Measurements from ENCODE around the gene TMEM50B. TPM values are rescaled to one million over a fixed set of nuclear protein-coding genes. Genes with fewer than 3 reads are reported as not detected.

The TMEM50B gene
- total RNA-seq, 1 experiment from 2014 or later, result 21.5 TPM

DNA sequence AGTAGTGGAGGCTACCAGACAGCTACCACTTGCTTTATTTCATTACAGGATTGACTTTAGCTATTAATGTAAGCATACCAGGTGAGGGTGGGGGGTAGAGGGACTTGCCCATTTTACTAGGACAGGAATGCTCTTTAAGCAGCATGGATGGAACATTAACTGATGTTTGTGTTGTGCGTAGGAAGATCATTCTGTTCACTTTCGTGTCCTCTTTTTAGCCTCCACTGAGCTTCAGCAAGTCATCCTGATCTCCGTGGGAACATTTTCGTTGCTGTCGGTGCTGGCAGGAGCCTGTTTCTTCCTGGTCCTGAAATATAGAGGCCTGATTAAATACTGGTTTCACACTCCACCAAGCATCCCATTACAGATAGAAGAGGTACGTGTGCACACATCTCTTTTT lies 47.3 kb downstream of the TMEM50B start:
- Histone ChIP-seq H3K9ac (ENCODE audit: low read length) (no peak overlapping the region), H3K9me3 (ENCODE audit: low read length) (no peaks in the 10 kb centered on the region), H3K36me3 (ENCODE audit: low read depth, low read length) (peaks cover 41% of the 10 kb centered on the region), H3K27ac (ENCODE audit: low read length) (no peak overlapping the region), H3K27me3 (ENCODE audit: low read length) (no peaks in the 10 kb centered on the region), H4K20me1 (ENCODE audit: low read length) (no peaks in the 10 kb centered on the region), H3K4me2 (ENCODE audit: low read length) (no peak overlapping the region), H3K4me3 (ENCODE audit: low read length) (no peak overlapping the region), H2AFZ (ENCODE audit: low read length) (no peak overlapping the region), H3F3A (ENCODE audit: low read length, unreplicated experiment) (peaks cover 17% of the 10 kb centered on the region), H3K9me2 (replicated peaks; ENCODE audit: low read length) (no peaks in the 10 kb centered on the region), H3K79me2 (ENCODE audit: low read length) (no peaks in the 10 kb centered on the region), H3K4me1 (ENCODE audit: insufficient read depth, low read length) (peaks cover 43% of the 10 kb centered on the region)
- ChIA-PET POLR2A (ENCODE audit: unreplicated experiment) (no interaction called here), CTCF (no interaction called here)
- TF ChIP-seq, protein P1, sequence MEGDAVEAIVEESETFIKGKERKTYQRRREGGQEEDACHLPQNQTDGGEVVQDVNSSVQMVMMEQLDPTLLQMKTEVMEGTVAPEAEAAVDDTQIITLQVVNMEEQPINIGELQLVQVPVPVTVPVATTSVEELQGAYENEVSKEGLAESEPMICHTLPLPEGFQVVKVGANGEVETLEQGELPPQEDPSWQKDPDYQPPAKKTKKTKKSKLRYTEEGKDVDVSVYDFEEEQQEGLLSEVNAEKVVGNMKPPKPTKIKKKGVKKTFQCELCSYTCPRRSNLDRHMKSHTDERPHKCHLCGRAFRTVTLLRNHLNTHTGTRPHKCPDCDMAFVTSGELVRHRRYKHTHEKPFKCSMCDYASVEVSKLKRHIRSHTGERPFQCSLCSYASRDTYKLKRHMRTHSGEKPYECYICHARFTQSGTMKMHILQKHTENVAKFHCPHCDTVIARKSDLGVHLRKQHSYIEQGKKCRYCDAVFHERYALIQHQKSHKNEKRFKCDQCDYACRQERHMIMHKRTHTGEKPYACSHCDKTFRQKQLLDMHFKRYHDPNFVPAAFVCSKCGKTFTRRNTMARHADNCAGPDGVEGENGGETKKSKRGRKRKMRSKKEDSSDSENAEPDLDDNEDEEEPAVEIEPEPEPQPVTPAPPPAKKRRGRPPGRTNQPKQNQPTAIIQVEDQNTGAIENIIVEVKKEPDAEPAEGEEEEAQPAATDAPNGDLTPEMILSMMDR (conservative IDR thresholded peaks at IDR 0.05; ENCODE audit: low read depth, low read length), result no peak
- TF ChIP-seq EZH2phosphoT487 (IDR thresholded peaks at IDR 0.05; ENCODE audit: borderline replicate concordance, low read length) (no peak), EZH2 (IDR thresholded peaks at IDR 0.05; ENCODE audit: low read length, unreplicated experiment) (no peak)
- no peak for DNase-seq
- BruUV-seq (replicated peaks), result no TSS peak
- intact Hi-C loops (cut with micrococcal nuclease), result no loop called here
- ATAC-seq, result no peak

DNA sequence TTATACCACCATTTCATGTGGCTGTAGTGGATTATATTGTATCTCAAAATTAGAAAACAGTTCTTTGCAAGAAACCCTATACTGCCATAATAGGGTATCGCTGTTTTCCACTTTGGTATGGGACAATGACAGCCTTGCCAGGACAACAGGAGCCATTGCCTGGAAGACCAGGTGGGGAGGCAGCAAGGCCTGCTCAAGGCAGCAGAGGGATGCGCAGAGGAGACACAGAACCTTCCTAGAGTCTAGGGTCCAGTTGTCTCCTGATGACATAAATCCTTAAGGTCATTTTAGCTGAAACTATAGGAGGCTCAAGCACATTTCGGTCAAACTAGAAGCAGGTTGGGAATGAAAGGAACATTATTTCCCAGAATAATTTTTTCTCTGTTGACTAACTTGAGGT lies 48.9 kb downstream of the TMEM50B start:
- Histone ChIP-seq H3K4me1 (ENCODE audit: insufficient read depth, low read length) (peaks cover 44% of the 10 kb centered on the region), H3F3A (ENCODE audit: low read length, unreplicated experiment) (peaks cover 17% of the 10 kb centered on the region), H3K4me3 (ENCODE audit: low read length) (no peak overlapping the region), H2AFZ (ENCODE audit: low read length) (no peak overlapping the region), H4K20me1 (ENCODE audit: low read length) (no peaks in the 10 kb centered on the region), H3K9ac (ENCODE audit: low read length) (no peak overlapping the region; the same call in 1 of the 2 replicates), H3K4me2 (ENCODE audit: low read length) (no peak overlapping the region), H3K9me2 (replicated peaks; ENCODE audit: low read length) (no peaks in the 10 kb centered on the region), H3K79me2 (ENCODE audit: low read length) (no peaks in the 10 kb centered on the region), H3K27me3 (ENCODE audit: low read length) (no peaks in the 10 kb centered on the region), H3K27ac (ENCODE audit: low read length) (peak overlapping the region; percentile 99; the same call in 1 of the 2 replicates), H3K36me3 (ENCODE audit: low read depth, low read length) (peaks cover 31% of the 10 kb centered on the region), H3K9me3 (ENCODE audit: low read length) (no peaks in the 10 kb centered on the region)
- ATAC-seq (no peak), DNase-seq (no peak)
- ChIA-PET CTCF (no interaction called here), POLR2A (ENCODE audit: unreplicated experiment) (no interaction called here)
- TF ChIP-seq, protein P1 (conservative IDR thresholded peaks at IDR 0.05; ENCODE audit: low read depth, low read length), result no peak
- TF ChIP-seq EZH2phosphoT487 (IDR thresholded peaks at IDR 0.05; ENCODE audit: borderline replicate concordance, low read length) (no peak), EZH2 (IDR thresholded peaks at IDR 0.05; ENCODE audit: low read length, unreplicated experiment) (no peak)
- BruUV-seq (replicated peaks), result no TSS peak
- intact Hi-C loops (cut with micrococcal nuclease), result no loop called here

DNA sequence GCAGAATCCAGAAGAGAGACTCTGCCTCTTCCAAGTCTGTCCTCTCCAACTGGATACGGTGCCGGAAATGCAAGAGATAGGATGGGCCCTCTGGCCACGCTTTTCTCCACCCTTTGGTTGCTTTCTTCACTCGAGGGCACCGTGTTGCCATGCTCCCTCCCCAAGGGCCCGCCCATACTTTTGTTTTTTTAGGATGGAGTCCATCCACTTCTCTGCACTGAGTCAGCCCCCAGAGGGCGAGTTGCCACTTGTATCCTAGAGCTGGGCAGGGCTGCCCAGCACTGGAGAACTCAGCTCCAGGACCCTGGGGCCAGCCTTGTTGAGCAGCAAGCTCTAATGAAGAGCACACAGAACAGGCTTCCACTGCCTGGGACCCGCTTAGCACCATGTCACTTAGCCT lies 51.1 kb downstream of the TMEM50B start:
- no TSS peak for BruUV-seq (replicated peaks)
- Histone ChIP-seq H3K27ac (ENCODE audit: low read length) (peak overlapping the region; percentile 99), H3K27me3 (ENCODE audit: low read length) (no peaks in the 10 kb centered on the region), H3K4me2 (ENCODE audit: low read length) (peak overlapping the region; percentile 73), H3K4me1 (ENCODE audit: insufficient read depth, low read length) (peaks cover 33% of the 10 kb centered on the region), H3K79me2 (ENCODE audit: low read length) (no peaks in the 10 kb centered on the region), H3K4me3 (ENCODE audit: low read length) (peak overlapping the region; percentile 9; the same call in 1 of the 2 replicates), H3K9me2 (replicated peaks; ENCODE audit: low read length) (no peaks in the 10 kb centered on the region), H3K9me3 (ENCODE audit: low read length) (no peaks in the 10 kb centered on the region), H3K9ac (ENCODE audit: low read length) (peak overlapping the region; percentile 88), H3F3A (ENCODE audit: low read length, unreplicated experiment) (peaks cover 5% of the 10 kb centered on the region), H4K20me1 (ENCODE audit: low read length) (no peaks in the 10 kb centered on the region), H3K36me3 (ENCODE audit: low read depth, low read length) (peaks cover 38% of the 10 kb centered on the region), H2AFZ (ENCODE audit: low read length) (no peak overlapping the region)
- ATAC-seq (peak; percentile 78), DNase-seq (peak; percentile 95)
- TF ChIP-seq, protein P1 (conservative IDR thresholded peaks at IDR 0.05; ENCODE audit: low read depth, low read length), result no peak
- TF ChIP-seq EZH2phosphoT487 (IDR thresholded peaks at IDR 0.05; ENCODE audit: borderline replicate concordance, low read length), result no peak
- no peak for TF ChIP-seq EZH2 (IDR thresholded peaks at IDR 0.05; ENCODE audit: low read length, unreplicated experiment)
- intact Hi-C loops (cut with micrococcal nuclease), result loop anchor here (2.0 to 5.0 kb wide), 4 partner anchors 24 to 226 kb away; no protein-coding TSS in a partner anchor
- POLR2A ChIA-PET (ENCODE audit: unreplicated experiment), result interaction anchor here (1.9 kb wide), 1 partner anchor 24 kb away, joined by 10 read pairs; no protein-coding TSS in a partner anchor
- CTCF ChIA-PET, result interaction anchor here (1.1 to 1.2 kb wide), 2 partner anchors 52 to 54 kb away, joined by 3 to 11 read pairs; no protein-coding TSS in a partner anchor

All from PC-3 (cell line).